Measurements from ENCODE around the gene SPACA9. TPM values are rescaled to one million over a fixed set of nuclear protein-coding genes. Genes with fewer than 3 reads are reported as not detected.

Gene SPACA9
- total RNA-seq, 4 donors from 2014 or later, result 14.6 to 22.3 (median 19.0) TPM

DNA sequence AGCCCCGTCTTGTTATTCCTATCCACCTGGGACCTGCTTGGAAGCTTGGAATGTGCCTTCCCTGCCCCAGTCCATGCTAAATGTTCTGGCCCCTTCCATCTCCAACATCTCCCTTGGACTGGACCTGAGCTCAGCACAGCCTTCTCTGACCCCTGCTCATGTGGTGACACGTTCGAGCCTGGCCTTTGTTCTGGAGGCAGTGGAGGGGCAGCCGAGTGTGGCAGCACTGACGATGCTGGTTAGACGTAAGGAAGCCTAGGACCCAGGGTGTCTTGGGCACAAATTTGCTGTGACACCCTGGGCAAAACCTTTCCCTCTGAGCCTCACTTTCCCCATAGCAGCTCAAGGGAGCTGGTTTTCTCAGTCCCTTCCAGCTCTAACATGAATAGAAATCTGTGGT, 3.9 kb downstream of the SPACA9 start:
- no peak for TF ChIP-seq POLR2A (IDR thresholded peaks at IDR 0.05)
- TF ChIP-seq, protein P1, sequence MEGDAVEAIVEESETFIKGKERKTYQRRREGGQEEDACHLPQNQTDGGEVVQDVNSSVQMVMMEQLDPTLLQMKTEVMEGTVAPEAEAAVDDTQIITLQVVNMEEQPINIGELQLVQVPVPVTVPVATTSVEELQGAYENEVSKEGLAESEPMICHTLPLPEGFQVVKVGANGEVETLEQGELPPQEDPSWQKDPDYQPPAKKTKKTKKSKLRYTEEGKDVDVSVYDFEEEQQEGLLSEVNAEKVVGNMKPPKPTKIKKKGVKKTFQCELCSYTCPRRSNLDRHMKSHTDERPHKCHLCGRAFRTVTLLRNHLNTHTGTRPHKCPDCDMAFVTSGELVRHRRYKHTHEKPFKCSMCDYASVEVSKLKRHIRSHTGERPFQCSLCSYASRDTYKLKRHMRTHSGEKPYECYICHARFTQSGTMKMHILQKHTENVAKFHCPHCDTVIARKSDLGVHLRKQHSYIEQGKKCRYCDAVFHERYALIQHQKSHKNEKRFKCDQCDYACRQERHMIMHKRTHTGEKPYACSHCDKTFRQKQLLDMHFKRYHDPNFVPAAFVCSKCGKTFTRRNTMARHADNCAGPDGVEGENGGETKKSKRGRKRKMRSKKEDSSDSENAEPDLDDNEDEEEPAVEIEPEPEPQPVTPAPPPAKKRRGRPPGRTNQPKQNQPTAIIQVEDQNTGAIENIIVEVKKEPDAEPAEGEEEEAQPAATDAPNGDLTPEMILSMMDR (IDR thresholded peaks at IDR 0.05), result no peak
- Histone ChIP-seq H3K27me3 (no peaks in the 10 kb centered on the region), H3K36me3 (peaks cover 0 to 4% of the 10 kb centered on the region in 2 donors), H3K9me3 (no peaks in the 10 kb centered on the region), H3K27ac (no peak overlapping the region), H3K4me1 (peaks cover 12 to 31% of the 10 kb centered on the region in 2 donors), H3K4me3 (replicated peaks in 1 of 3) (no peak overlapping the region)
- intact Hi-C loops (cut with DNase I), result no loop called here
- 82 to 83% methylated on average over 6 of the region's 6 CpGs for WGBS, 2 donors
- DNase-seq, result no peak

DNA sequence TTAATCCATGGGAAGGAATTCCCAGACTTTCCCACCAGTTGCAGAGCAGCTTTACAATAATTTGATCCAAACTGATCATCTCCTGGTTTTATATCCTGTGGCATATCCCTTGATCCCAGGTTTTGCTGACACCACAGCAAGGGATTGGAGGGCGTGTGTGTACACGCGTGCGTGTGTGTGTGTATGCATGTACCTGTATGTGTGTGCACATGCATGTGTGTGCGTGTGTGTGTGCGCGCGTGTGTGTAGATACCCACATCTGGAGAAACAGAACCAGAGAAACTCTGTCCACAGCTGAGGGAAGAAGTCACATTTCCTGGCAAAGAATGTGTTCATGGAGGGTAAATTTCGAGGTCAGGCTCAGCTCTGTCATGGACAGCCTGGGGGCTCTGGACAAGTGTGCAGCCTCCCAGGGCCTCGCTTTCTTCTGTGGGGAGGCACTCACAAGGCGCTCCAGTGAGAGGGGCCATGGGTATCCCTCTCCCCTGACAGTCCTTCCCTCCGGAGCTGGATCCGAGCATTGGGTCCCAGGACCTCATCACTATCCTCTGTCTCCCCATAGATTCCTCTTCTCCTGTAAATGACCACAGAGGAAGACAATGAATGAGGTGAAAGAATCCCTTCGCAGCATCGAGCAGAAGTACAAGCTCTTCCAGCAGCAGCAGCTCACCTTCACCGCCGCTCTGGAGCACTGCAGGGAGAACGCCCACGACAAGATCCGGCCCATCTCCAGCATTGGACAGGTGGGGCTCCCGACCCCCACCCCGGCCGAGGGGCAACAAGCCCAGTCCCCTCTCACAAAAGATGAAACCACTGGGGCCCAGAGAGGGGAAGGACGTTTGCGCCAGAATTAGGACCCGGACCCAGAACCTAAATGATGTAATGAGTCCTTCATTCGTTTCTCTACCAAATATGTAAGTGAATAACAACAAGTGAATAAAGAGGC, 4.9 kb downstream of the SPACA9 start:
- 91 to 94% methylated on average over 27 of the region's 27 CpGs for WGBS, 2 donors
- Histone ChIP-seq H3K4me3 (replicated peaks in 1 of 3) (no peak overlapping the region), H3K27ac (no peak overlapping the region), H3K27me3 (no peaks in the 10 kb centered on the region), H3K36me3 (peaks cover 0 to 4% of the 10 kb centered on the region in 2 donors), H3K4me1 (peaks cover 12 to 31% of the 10 kb centered on the region in 2 donors), H3K9me3 (no peaks in the 10 kb centered on the region)
- TF ChIP-seq POLR2A (IDR thresholded peaks at IDR 0.05), result no peak
- TF ChIP-seq, protein P1 (IDR thresholded peaks at IDR 0.05), result no peak
- intact Hi-C loops (cut with DNase I), result no loop called here
- no peak for DNase-seq

- peak overlapping the region in 2 of 3 donors; percentile 11 to 33 for H3K27ac ChIP-seq
- intact Hi-C loops (cut with DNase I), result no loop called here
- DNase-seq, result peak; percentile 52 to 65
- H3K9me3 ChIP-seq, result no peaks in the 10 kb centered on the region
- no peaks in the 10 kb centered on the region for H3K27me3 ChIP-seq
- no peak for TF ChIP-seq POLR2A (IDR thresholded peaks at IDR 0.05)
- TF ChIP-seq, protein P1 (IDR thresholded peaks at IDR 0.05), result no peak
- H3K4me1 ChIP-seq, result peaks cover 5 to 13% of the 10 kb centered on the region in 2 donors
- peaks cover 0 to 4% of the 10 kb centered on the region in 2 donors for H3K36me3 ChIP-seq
- WGBS, 2 donors, result 32% methylated on average over 8 to 9 of the region's 9 CpGs
- no peak overlapping the region for H3K4me3 ChIP-seq (replicated peaks in 1 of 3)
Measured at GRCh38 chr9:132885720-132886333, 7.1 kb downstream of the SPACA9 start.

GRCh38 chr9:132886334-132886725, 7.6 kb downstream of the SPACA9 start:
- TF ChIP-seq, protein P1 (IDR thresholded peaks at IDR 0.05), result no peak
- no peak for TF ChIP-seq POLR2A (IDR thresholded peaks at IDR 0.05)
- peak overlapping the region in 2 of 3 donors; percentile 11 to 33 for H3K27ac ChIP-seq

More at GRCh38 chr9:132886334-132886725, 7.6 kb downstream of the SPACA9 start:
- Histone ChIP-seq H3K9me3 (no peaks in the 10 kb centered on the region), H3K4me1 (peaks cover 5 to 13% of the 10 kb centered on the region in 2 donors), H3K27me3 (no peaks in the 10 kb centered on the region), H3K4me3 (replicated peaks in 1 of 3) (no peak overlapping the region), H3K36me3 (peaks cover 0 to 4% of the 10 kb centered on the region in 2 donors)
- intact Hi-C loops (cut with DNase I), result no loop called here
- DNase-seq, result no peak
- WGBS, 2 donors, result 69 to 75% methylated on average over 6 of the region's 6 CpGs
